AG04450 (cell line): ENCODE data around the gene PKP3. TPM values are rescaled to one million over a fixed set of nuclear protein-coding genes. Genes with fewer than 3 reads are reported as not detected.

Experiments used
- CTCF ChIA-PET: fragments of 300-600, 350-600 bp; formaldehyde crosslinking; extraction: SDS; loops from one replicate; lab custom pipeline; 2022; ENCODE audit warnings: antibody characterized with exemption, inconsistent platforms; lab: Charles Lee
- POLR2A ChIA-PET: fragments of 350-600 bp; formaldehyde crosslinking; extraction: SDS; loops from one replicate; lab custom pipeline; 2021; ENCODE audit warnings: antibody characterized with exemption, inconsistent platforms; lab: Yijun Ruan, JAX
- DNase-seq: peaks from one replicate; pipeline ENCODE4 v3.0.0-alpha.2; 2011; ENCODE audit warnings: low read depth, low spot score
- H3K27ac ChIP-seq: one replicate; pipeline ENCODE4 v1.5.1; 2012; ENCODE audit warnings: low read depth, low read length, control low read depth
- H3K27me3 ChIP-seq: one replicate; pipeline ENCODE4 v1.6.0; 2012; ENCODE audit warnings: low read length; ENCODE audit not compliant: control insufficient read depth, insufficient read depth
- H3K4me3 ChIP-seq: 2 replicates; pipeline ENCODE4 v1.5.1; 2011; ENCODE audit warnings: mild to moderate bottlenecking, low read depth, low read length, control low read depth
- H3K9me3 ChIP-seq: 2 replicates; pipeline ENCODE4 v1.5.1; 2012; ENCODE audit warnings: low read length; ENCODE audit not compliant: control insufficient read depth, insufficient read depth
- CTCF ChIP-seq: IDR thresholded peaks from 2 replicates; pipeline ENCODE4 v1.5.1; 2011; ENCODE audit warnings: low read depth, low read length, control low read depth, inconsistent platforms
- polyA plus RNA-seq: library from polyadenylated mRNA; depleted of rRNA; stranded (reverse); fragments of >200 nt; gene quantifications from 2 replicates; pipeline ENCODE4 v1.2.3, GENCODE V29; 2011

PKP3 gene
- polyA plus RNA-seq, 1 experiment, result 0.55 TPM

DNA sequence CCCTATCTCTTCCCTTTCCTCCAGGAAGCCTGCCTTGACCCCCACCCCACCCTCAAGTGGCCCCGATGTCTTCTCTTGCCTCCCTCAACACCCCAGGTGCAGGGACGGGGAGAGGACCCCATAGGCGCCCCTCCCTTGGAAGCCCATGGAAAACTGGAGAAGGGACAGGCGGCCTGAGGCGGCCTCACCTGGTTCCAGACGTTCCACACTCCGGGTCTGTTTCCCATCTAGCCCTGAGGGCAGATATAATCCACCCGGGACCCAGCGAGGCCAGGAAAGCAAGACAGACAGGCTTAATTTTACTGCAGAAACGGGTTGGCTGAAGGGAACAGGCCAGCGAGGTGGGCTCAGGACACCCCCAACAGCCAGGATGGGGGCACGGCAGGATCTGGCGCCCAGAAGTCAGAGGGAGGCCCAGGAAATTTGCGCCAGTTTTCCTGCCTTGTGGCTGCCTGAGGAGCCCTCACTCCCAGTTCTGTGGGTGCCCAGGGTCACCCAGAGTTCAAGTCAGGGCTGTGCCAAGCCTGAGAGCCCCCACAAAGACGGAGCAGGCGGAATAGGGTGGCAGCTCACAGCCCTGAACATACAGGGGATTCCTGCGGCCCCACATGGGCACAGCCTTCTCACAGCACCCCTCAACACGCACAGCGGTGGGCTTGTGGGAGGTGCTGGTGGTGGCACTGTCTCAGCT is 23.8 kb downstream of the PKP3 start:
- no peak for TF ChIP-seq CTCF
- Histone ChIP-seq H3K4me3 (no peak overlapping the region), H3K27ac (no peak overlapping the region), H3K9me3 (no peaks in the 10 kb centered on the region; the same call in 1 of the 2 replicates), H3K27me3 (peaks cover 27% of the 10 kb centered on the region)
- no peak for DNase-seq
- ChIA-PET CTCF (no interaction called here), POLR2A (interaction anchor here (1.0 kb wide), 1 partner anchor 89 kb away, joined by 3 read pairs; no protein-coding TSS in a partner anchor)

GRCh38 chr11:418343-419247 is 24.6 kb downstream of the PKP3 start:
- CTCF ChIA-PET, result no interaction called here
- no peak overlapping the region for H3K27ac ChIP-seq
- DNase-seq, result no peak
- H3K27me3 ChIP-seq, result peaks cover 27% of the 10 kb centered on the region
- H3K4me3 ChIP-seq, result no peak overlapping the region
- H3K9me3 ChIP-seq, result no peaks in the 10 kb centered on the region; the same call in 1 of the 2 replicates
- no peak for TF ChIP-seq CTCF
- POLR2A ChIA-PET, result no interaction called here

GRCh38 chr11:419248-420005 is 25.4 kb downstream of the PKP3 start:
- POLR2A ChIA-PET, result no interaction called here

DNA sequence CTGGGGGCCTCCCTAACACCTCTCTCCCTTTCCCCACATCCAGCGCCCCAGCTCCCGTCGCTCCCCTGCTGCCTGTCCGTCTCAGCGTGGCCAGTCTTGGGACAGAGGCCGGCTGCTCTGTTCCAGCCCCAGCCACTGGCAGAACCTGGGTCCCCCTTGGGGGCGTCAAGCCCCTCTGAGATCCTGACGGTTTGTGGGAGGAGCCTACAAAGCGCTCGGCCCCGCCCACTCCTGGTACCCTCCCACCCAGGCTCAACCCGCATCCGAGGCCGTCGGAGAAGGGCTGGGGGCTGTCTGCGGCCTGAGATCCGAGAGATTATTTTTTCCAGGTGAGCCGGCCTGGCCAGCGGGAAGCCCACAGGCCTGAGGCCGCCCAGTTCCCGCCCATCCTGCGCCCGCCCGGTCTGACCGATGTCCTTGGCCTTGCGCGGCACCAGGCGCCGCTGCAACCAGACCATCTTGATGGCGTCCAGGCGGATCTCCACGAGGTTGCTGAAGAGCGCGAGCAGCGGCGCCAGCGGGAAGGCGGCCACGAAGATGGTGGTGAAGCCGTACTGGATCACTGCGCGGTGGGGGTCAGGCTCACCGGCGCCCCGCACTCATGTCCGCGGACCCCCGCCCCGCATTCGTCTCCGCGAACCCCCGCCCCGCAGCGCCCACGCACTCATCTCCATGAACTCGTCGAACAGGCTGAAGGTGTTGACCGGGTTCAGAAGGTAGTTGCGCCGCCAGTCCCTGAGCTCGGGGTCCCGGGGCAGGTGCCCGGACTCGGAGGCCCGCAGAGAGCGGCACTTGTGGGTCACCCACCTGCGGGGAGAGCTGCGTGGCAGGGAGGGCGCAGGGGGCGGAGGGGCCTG is 26.3 kb downstream of the PKP3 start:
- CTCF ChIA-PET, result no interaction called here
- POLR2A ChIA-PET, result no interaction called here
- no peak overlapping the region for H3K4me3 ChIP-seq
- TF ChIP-seq CTCF, result no peak
- DNase-seq, result no peak
- H3K27me3 ChIP-seq, result peaks cover 36% of the 10 kb centered on the region
- H3K27ac ChIP-seq, result no peak overlapping the region
- H3K9me3 ChIP-seq, result peaks cover 6% of the 10 kb centered on the region

More at GRCh38 chr11:419248-420005, 25.4 kb downstream of the PKP3 start:
- no peak overlapping the region for H3K4me3 ChIP-seq
- H3K27me3 ChIP-seq, result peaks cover 34% of the 10 kb centered on the region
- no peak for DNase-seq
- CTCF ChIA-PET, result no interaction called here
- H3K27ac ChIP-seq, result no peak overlapping the region
- no peak for TF ChIP-seq CTCF
- no peaks in the 10 kb centered on the region; the same call in 1 of the 2 replicates for H3K9me3 ChIP-seq
